Stimulated activated CD8-positive, alpha-beta memory T cell treated with anti-CD3 and anti-CD28 coated beads, Interleukin-7, amount 100 ng/mL, for 48 hours (primary cell): ENCODE results near the gene CCDC57.
"Not testable (repeated sequence)": the region's sequence is repeated elsewhere in the genome, so short reads cannot be mapped to it uniquely, and the experiment has no call there.

Experiments used
- DNase-seq, 2 donors: peaks; one replicate each; pipeline ENCODE4 v3.0.0-alpha.2; 2020; ENCODE audit warnings: low read depth in 1 of 2; ENCODE audit errors: extremely low read depth in 1 of 2

Gene CCDC57

GRCh38 chr17:82180776-82181528 is 31.7 kb downstream of the CCDC57 start:
- DNase-seq: no peak

GRCh38 chr17:82179946-82180475 is 32.6 kb downstream of the CCDC57 start:
- DNase-seq: no peak

GRCh38 chr17:82179412-82179811 is 33.2 kb downstream of the CCDC57 start:
- no peak for DNase-seq

GRCh38 chr17:82178499-82179261 is 34.0 kb downstream of the CCDC57 start:
- no peak for DNase-seq

- no peak for DNase-seq
Measured at GRCh38 chr17:82177761-82178498, 34.7 kb downstream of the CCDC57 start.

- no peak for DNase-seq
Measured at GRCh38 chr17:82177276-82177675, 35.4 kb downstream of the CCDC57 start.

- no peak for DNase-seq
Measured at GRCh38 chr17:82175951-82176350, 36.7 kb downstream of the CCDC57 start.

GRCh38 chr17:82175201-82175600 is 37.4 kb downstream of the CCDC57 start:
- DNase-seq: no peak

- DNase-seq: not testable (repeated sequence)
Measured at GRCh38 chr17:82174042-82174857, 38.4 kb downstream of the CCDC57 start.

GRCh38 chr17:82173351-82174041 is 39.1 kb downstream of the CCDC57 start:
- DNase-seq: no peak

- DNase-seq: no peak
Measured at GRCh38 chr17:82172486-82173160, 40.0 kb downstream of the CCDC57 start.

GRCh38 chr17:82171750-82172375 is 40.8 kb downstream of the CCDC57 start:
- DNase-seq: no peak

GRCh38 chr17:82170412-82170961 is 42.2 kb downstream of the CCDC57 start:
- no peak for DNase-seq

- DNase-seq: no peak
Measured at GRCh38 chr17:82168568-82168967, 44.1 kb downstream of the CCDC57 start.

- DNase-seq: no peak
Measured at GRCh38 chr17:82167028-82167427, 45.6 kb downstream of the CCDC57 start.

- no peak for DNase-seq
Measured at GRCh38 chr17:82164853-82165252, 47.8 kb downstream of the CCDC57 start.

GRCh38 chr17:82161216-82161615 is 51.4 kb downstream of the CCDC57 start:
- DNase-seq: no peak

GRCh38 chr17:82160075-82160474 is 52.6 kb downstream of the CCDC57 start:
- no peak for DNase-seq

- DNase-seq: no peak
Measured at GRCh38 chr17:82158825-82159224, 53.8 kb downstream of the CCDC57 start.
